Measurements from ENCODE around the gene AOAH. TPM values are rescaled to one million over a fixed set of nuclear protein-coding genes. Genes with fewer than 3 reads are reported as not detected.
"Not testable (repeated sequence)": the region's sequence is repeated elsewhere in the genome, so short reads cannot be mapped to it uniquely, and the experiment has no call there.

Gene AOAH
- total RNA-seq, 1 donor from 2014 or later, result 5.5 TPM

DNA sequence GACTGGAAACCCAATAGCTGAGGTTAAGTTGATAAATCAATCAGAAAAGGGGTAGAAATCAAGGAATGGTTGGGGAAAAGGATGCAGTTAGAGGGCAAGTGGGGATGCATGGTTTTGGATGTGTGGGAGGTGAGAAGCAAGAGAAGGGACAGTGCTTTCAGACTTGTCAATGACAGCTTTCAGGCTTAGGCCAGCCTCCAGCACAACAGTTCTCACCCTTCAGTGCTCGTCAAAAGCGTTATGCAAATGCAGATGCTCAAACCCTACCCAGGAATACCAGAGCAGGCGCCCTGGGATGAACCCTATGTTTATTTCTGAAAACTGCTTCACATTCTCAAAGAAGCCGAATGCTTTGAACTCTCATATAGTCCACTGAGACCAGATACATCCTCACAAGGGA, 74.0 kb downstream of the AOAH start:
- H3K27ac Mint-ChIP-seq, result no peak overlapping the region
- peaks cover 46% of the 10 kb centered on the region for H3K4me1 Mint-ChIP-seq
- Histone ChIP-seq H3F3A (ENCODE audit: low read depth) (no peaks in the 10 kb centered on the region), H4K20me1 (ENCODE audit: low read depth) (no peaks in the 10 kb centered on the region), H3K27me3 (no peaks in the 10 kb centered on the region), H3K27ac (no peak overlapping the region), H3K9ac (no peak overlapping the region), H3K4me2 (no peak overlapping the region), H3K4me3 (no peak overlapping the region), H2AFZ (replicated peaks) (no peak overlapping the region), H3K36me3 (no peaks in the 10 kb centered on the region), H3K4me1 (peaks cover 38% of the 10 kb centered on the region), H3K9me3 (ENCODE audit: low read depth) (no peaks in the 10 kb centered on the region), H3K79me2 (ENCODE audit: low read depth) (no peaks in the 10 kb centered on the region)
- no peak for DNase-seq (ENCODE audit: low spot score)
- H3K27me3 Mint-ChIP-seq (ENCODE audit: insufficient read depth, low read depth), result peaks cover 4% of the 10 kb centered on the region
- TF ChIP-seq EZH2 (IDR thresholded peaks at IDR 0.05) (no peak), CTCF (IDR thresholded peaks at IDR 0.05) (no peak), EZH2phosphoT487 (IDR thresholded peaks at IDR 0.05) (no peak)
- no peak overlapping the region for H3K4me3 Mint-ChIP-seq
- H3K9me3 Mint-ChIP-seq, result peaks cover 2% of the 10 kb centered on the region
- H3K36me3 Mint-ChIP-seq, result no peaks in the 10 kb centered on the region

- not testable (repeated sequence) for H3K27ac ChIP-seq; H3K27me3 ChIP-seq; H3K4me3 ChIP-seq; H3K9me3 Mint-ChIP-seq; H3K36me3 ChIP-seq; H3K4me3 Mint-ChIP-seq; H3F3A ChIP-seq (ENCODE audit: low read depth); H3K4me2 ChIP-seq; H4K20me1 ChIP-seq (ENCODE audit: low read depth); H3K9ac ChIP-seq; DNase-seq (ENCODE audit: low spot score); H3K27me3 Mint-ChIP-seq (ENCODE audit: insufficient read depth, low read depth); H3K36me3 Mint-ChIP-seq; H3K79me2 ChIP-seq (ENCODE audit: low read depth); H3K27ac Mint-ChIP-seq; H3K9me3 ChIP-seq (ENCODE audit: low read depth); H2AFZ ChIP-seq (replicated peaks)
- peaks cover 46% of the 10 kb centered on the region for H3K4me1 Mint-ChIP-seq
- peaks cover 40% of the 10 kb centered on the region for H3K4me1 ChIP-seq
Measured at GRCh38 chr7:36649319-36649718, 75.0 kb downstream of the AOAH start.

DNA sequence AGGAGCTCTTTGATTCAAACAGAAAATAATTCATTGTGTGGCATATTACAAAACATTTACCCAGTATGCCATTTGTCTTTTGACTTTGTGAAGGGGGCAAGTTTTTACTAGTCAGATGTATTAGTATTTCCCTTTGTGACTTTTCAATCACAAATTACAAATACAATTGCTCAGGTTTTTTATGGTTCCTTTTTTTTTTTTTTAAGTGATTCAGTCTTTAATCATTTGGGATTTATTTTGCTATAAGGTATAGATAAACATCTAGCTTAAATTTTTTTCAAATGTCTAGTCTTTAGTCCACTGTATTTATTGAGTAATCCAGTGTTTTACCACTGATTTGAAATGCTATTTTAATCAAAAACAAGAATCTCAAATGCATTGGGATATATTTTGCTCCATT, 75.9 kb downstream of the AOAH start:
- H3K27me3 ChIP-seq, result no peaks in the 10 kb centered on the region
- no peak overlapping the region for H2AFZ ChIP-seq (replicated peaks)
- no peaks in the 10 kb centered on the region for H3K36me3 Mint-ChIP-seq
- DNase-seq (ENCODE audit: low spot score), result no peak
- no peaks in the 10 kb centered on the region for H4K20me1 ChIP-seq (ENCODE audit: low read depth)
- H3K9ac ChIP-seq, result no peak overlapping the region
- no peaks in the 10 kb centered on the region for H3K36me3 ChIP-seq
- no peak overlapping the region for H3K4me2 ChIP-seq
- no peaks in the 10 kb centered on the region for H3K9me3 Mint-ChIP-seq
- peaks cover 4% of the 10 kb centered on the region for H3K27me3 Mint-ChIP-seq (ENCODE audit: insufficient read depth, low read depth)
- H3K4me1 Mint-ChIP-seq, result peaks cover 37% of the 10 kb centered on the region
- H3K4me3 ChIP-seq, result no peak overlapping the region
- no peak for TF ChIP-seq EZH2 (IDR thresholded peaks at IDR 0.05)
- no peak for TF ChIP-seq EZH2phosphoT487 (IDR thresholded peaks at IDR 0.05)
- no peak for TF ChIP-seq CTCF (IDR thresholded peaks at IDR 0.05)
- peaks cover 10% of the 10 kb centered on the region for H3F3A ChIP-seq (ENCODE audit: low read depth)
- H3K4me1 ChIP-seq, result peaks cover 32% of the 10 kb centered on the region
- no peak overlapping the region for H3K27ac Mint-ChIP-seq
- H3K4me3 Mint-ChIP-seq, result no peak overlapping the region
- no peaks in the 10 kb centered on the region for H3K79me2 ChIP-seq (ENCODE audit: low read depth)
- H3K9me3 ChIP-seq (ENCODE audit: low read depth), result no peaks in the 10 kb centered on the region
- H3K27ac ChIP-seq, result no peak overlapping the region

DNA sequence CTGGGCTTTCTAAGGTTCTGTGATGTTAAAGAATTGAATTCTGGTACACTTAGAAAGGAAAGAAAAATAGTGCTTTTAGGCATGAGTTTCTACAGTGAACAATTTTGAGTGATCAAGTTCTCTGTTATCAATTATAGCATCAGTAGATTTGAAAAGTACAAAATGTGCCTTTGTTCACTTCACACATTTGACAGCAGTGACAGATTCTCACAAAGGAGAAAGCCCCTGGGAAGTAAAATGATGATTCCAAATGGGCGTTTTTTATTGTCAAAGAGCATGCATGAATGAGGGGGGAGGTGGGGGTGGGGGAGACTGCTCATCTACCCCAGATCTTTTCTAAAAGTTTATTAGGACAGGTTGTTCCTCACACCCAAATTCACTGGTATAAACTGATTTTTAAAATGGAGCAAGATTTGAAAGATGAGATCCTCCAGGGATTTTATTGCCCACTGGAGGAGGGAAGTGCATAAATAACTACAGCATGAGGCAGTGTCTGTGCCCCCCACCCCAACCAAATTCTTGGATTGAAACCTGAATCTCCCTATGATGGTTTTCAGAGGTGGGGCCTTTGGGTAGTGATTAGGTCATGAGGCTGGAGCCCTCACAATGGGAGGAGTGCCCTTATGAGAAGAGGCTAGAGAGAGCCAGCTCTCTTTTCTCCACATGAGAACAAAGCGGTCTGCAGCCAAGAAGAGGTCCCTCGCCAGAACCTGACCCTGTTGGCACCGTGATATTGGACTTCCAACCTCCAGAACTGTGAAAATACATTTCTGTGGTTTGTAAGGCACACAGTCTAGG, 79.5 kb downstream of the AOAH start:
- H3K27me3 ChIP-seq, result no peaks in the 10 kb centered on the region
- H3K4me3 ChIP-seq, result no peak overlapping the region
- no peak for DNase-seq (ENCODE audit: low spot score)
- H3K36me3 ChIP-seq, result no peaks in the 10 kb centered on the region
- Mint-ChIP-seq H3K27ac (peak overlapping the region; percentile 96), H3K4me1 (peaks cover 28% of the 10 kb centered on the region), H3K9me3 (no peaks in the 10 kb centered on the region), H3K36me3 (no peaks in the 10 kb centered on the region), H3K27me3 (ENCODE audit: insufficient read depth, low read depth) (peaks cover 12% of the 10 kb centered on the region), H3K4me3 (no peak overlapping the region)
- H3K4me1 ChIP-seq, result peaks cover 35% of the 10 kb centered on the region
- no peaks in the 10 kb centered on the region for H4K20me1 ChIP-seq (ENCODE audit: low read depth)
- no peaks in the 10 kb centered on the region for H3K79me2 ChIP-seq (ENCODE audit: low read depth)
- H2AFZ ChIP-seq (replicated peaks), result peak overlapping the region; percentile 75
- H3K9ac ChIP-seq, result no peak overlapping the region
- TF ChIP-seq EZH2phosphoT487 (IDR thresholded peaks at IDR 0.05) (no peak), CTCF (IDR thresholded peaks at IDR 0.05) (no peak), EZH2 (IDR thresholded peaks at IDR 0.05) (no peak)
- peaks cover 11% of the 10 kb centered on the region for H3F3A ChIP-seq (ENCODE audit: low read depth)
- H3K27ac ChIP-seq, result no peak overlapping the region
- peak overlapping the region; percentile 51 for H3K4me2 ChIP-seq
- H3K9me3 ChIP-seq (ENCODE audit: low read depth), result no peaks in the 10 kb centered on the region

Data from neural progenitor cell (in vitro differentiated cells).